ENCODE measurements around the gene SZT2. TPM values are rescaled to one million over a fixed set of nuclear protein-coding genes. Genes with fewer than 3 reads are reported as not detected.

Gene SZT2
- total RNA-seq, 1 experiment from 2014 or later = 28.4 TPM

DNA sequence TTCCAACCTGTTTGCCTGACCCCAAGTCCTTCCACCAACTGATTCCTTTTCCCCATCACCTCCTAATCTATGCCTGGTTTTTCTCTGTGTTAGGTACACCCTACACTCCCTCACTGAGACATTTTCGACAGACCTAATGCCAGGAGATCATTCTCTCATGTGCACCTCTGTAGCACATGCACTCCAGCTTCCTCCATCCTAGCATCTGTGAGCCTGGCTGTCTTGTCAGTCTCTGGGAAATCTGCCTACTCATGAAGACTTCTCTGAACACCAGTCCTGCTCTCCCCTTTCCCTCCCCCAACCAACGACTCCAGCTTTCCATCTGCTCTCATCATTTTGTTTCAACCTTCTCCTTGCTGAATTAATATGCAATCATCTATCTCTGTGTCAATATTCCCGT, 1.1 kb upstream of the SZT2 start (continued):
- TF ChIP-seq ZNF232 (CRISPR knock-in tag; IDR thresholded peaks at IDR 0.05) (no peak), ZNF416 (CRISPR knock-in tag; IDR thresholded peaks at IDR 0.05) (no peak)

- no peak overlapping the region for H3K4me3 Mint-ChIP-seq
- H3K27me3 Mint-ChIP-seq (ENCODE audit: low read depth) = no peaks in the 10 kb centered on the region; the same call in 1 of the 2 replicates
- ATAC-seq (no peak), DNase-seq (ENCODE audit: low spot score) (no peak)
- CTCF ChIA-PET = no interaction called here
- TF ChIP-seq TP53 (CRISPR knock-in tag; IDR thresholded peaks at IDR 0.05) = no peak
- no peak for TF ChIP-seq USF1 (CRISPR knock-in tag; IDR thresholded peaks at IDR 0.05)
- no peak for TF ChIP-seq CDX4 (CRISPR knock-in tag; IDR thresholded peaks at IDR 0.05; ENCODE audit: borderline replicate concordance)
- H3K9me3 Mint-ChIP-seq = no peaks in the 10 kb centered on the region
- POLR2A ChIA-PET = no interaction called here
- peak overlapping the region; percentile 41; the same call in 1 of the 2 replicates for H3K27ac Mint-ChIP-seq
- H3K36me3 Mint-ChIP-seq = no peaks in the 10 kb centered on the region
- H3K4me1 Mint-ChIP-seq = peaks cover 19% of the 10 kb centered on the region
Observed at GRCh38 chr1:43392702-43393101, 3.0 kb downstream of the SZT2 start.

DNA sequence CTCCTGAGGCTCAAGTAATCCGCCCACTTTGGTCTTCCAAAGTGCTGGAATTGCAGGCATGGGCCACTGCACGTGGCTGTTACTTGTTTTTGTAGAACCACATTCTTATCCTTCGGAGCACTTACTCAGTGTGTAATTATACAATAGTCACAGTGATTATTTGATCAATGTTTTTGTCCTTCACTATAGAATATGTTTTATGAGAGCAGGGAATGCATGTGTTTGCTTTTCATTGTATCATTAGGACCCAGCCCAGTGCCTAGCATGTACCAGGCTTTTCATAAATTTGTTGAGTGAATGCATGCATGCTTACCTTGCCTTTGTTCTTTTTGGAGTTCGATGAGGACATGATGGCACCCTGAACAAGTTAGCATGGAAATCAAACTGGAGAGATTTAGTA, 5.8 kb downstream of the SZT2 start:
- TF ChIP-seq, protein P1, sequence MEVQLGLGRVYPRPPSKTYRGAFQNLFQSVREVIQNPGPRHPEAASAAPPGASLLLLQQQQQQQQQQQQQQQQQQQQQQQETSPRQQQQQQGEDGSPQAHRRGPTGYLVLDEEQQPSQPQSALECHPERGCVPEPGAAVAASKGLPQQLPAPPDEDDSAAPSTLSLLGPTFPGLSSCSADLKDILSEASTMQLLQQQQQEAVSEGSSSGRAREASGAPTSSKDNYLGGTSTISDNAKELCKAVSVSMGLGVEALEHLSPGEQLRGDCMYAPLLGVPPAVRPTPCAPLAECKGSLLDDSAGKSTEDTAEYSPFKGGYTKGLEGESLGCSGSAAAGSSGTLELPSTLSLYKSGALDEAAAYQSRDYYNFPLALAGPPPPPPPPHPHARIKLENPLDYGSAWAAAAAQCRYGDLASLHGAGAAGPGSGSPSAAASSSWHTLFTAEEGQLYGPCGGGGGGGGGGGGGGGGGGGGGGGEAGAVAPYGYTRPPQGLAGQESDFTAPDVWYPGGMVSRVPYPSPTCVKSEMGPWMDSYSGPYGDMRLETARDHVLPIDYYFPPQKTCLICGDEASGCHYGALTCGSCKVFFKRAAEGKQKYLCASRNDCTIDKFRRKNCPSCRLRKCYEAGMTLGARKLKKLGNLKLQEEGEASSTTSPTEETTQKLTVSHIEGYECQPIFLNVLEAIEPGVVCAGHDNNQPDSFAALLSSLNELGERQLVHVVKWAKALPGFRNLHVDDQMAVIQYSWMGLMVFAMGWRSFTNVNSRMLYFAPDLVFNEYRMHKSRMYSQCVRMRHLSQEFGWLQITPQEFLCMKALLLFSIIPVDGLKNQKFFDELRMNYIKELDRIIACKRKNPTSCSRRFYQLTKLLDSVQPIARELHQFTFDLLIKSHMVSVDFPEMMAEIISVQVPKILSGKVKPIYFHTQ (CRISPR knock-in tag; IDR thresholded peaks at IDR 0.05) = no peak
- TF ChIP-seq, protein P2, sequence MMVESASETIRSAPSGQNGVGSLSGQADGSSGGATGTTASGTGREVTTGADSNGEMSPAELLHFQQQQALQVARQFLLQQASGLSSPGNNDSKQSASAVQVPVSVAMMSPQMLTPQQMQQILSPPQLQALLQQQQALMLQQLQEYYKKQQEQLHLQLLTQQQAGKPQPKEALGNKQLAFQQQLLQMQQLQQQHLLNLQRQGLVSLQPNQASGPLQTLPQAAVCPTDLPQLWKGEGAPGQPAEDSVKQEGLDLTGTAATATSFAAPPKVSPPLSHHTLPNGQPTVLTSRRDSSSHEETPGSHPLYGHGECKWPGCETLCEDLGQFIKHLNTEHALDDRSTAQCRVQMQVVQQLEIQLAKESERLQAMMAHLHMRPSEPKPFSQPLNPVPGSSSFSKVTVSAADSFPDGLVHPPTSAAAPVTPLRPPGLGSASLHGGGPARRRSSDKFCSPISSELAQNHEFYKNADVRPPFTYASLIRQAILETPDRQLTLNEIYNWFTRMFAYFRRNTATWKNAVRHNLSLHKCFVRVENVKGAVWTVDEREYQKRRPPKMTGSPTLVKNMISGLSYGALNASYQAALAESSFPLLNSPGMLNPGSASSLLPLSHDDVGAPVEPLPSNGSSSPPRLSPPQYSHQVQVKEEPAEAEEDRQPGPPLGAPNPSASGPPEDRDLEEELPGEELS (CRISPR knock-in tag; IDR thresholded peaks at IDR 0.05) = no peak
- TF ChIP-seq, protein P3, sequence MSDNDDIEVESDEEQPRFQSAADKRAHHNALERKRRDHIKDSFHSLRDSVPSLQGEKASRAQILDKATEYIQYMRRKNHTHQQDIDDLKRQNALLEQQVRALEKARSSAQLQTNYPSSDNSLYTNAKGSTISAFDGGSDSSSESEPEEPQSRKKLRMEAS (CRISPR knock-in tag; IDR thresholded peaks at IDR 0.05) = no peak
- TF ChIP-seq AFF4 (CRISPR knock-in tag; IDR thresholded peaks at IDR 0.05; ENCODE audit: borderline replicate concordance) = no peak
- TF ChIP-seq CTCF (IDR thresholded peaks at IDR 0.05) = no peak
- no peak for TF ChIP-seq TP53 (CRISPR knock-in tag; IDR thresholded peaks at IDR 0.05)
- no peak for TF ChIP-seq RELA (CRISPR knock-in tag; IDR thresholded peaks at IDR 0.05; ENCODE audit: borderline replicate concordance)
- TF ChIP-seq, protein P4, sequence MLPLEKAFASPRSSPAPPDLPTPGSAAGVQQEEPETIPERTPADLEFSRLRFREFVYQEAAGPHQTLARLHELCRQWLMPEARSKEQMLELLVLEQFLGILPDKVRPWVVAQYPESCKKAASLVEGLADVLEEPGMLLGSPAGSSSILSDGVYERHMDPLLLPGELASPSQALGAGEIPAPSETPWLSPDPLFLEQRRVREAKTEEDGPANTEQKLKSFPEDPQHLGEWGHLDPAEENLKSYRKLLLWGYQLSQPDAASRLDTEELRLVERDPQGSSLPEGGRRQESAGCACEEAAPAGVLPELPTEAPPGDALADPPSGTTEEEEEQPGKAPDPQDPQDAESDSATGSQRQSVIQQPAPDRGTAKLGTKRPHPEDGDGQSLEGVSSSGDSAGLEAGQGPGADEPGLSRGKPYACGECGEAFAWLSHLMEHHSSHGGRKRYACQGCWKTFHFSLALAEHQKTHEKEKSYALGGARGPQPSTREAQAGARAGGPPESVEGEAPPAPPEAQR (CRISPR knock-in tag; IDR thresholded peaks at IDR 0.05) = no peak
- TF ChIP-seq MYBL2 (CRISPR knock-in tag; IDR thresholded peaks at IDR 0.05) = no peak
- ChIA-PET CTCF (no interaction called here), POLR2A (no interaction called here)
- no peak overlapping the region for H3K4me3 Mint-ChIP-seq
- H3K27me3 Mint-ChIP-seq (ENCODE audit: low read depth) = no peaks in the 10 kb centered on the region
- DNase-seq (ENCODE audit: low spot score) = no peak
- H3K9me3 Mint-ChIP-seq = no peaks in the 10 kb centered on the region
- H3K36me3 Mint-ChIP-seq = no peaks in the 10 kb centered on the region
- H3K27ac Mint-ChIP-seq = no peak overlapping the region
- peaks cover 1% of the 10 kb centered on the region for H3K4me1 Mint-ChIP-seq
- ATAC-seq = no peak

All from WTC11 (cell line).